ENCODE measurements around the gene SMYD3. TPM values are rescaled to one million over a fixed set of nuclear protein-coding genes. Genes with fewer than 3 reads are reported as not detected.

Gene SMYD3
- total and polyA plus RNA-seq, 10 of the 15 experiments (the other 5 are each of a cell fraction or from before 2014, with no cell fraction given) = 18.3 to 54.0 (median 24.8) TPM

GRCh38 chr1:245893025-245893424 is 614.1 kb downstream of the SMYD3 start:
- BruUV-seq (replicated peaks) = no TSS peak
- Histone ChIP-seq H4K20me1 (ENCODE audit: control insufficient read depth, insufficient read depth) (no peaks in the 10 kb centered on the region), H3K4me2 (ENCODE audit: control insufficient read depth, insufficient read depth) (no peak overlapping the region), H3K79me2 (ENCODE audit: control insufficient read depth, insufficient read depth, low read length) (no peaks in the 10 kb centered on the region), H3K9ac (ENCODE audit: control insufficient read depth, insufficient read depth, low read length) (no peak overlapping the region), H3K27me3 (replicated peaks in 1 of 2; ENCODE audit: control insufficient read depth in 2 of 2, insufficient read depth in 2 of 2, low read length in 1 of 2) (no peaks in the 10 kb centered on the region), H3K27ac (ENCODE audit: control insufficient read depth, insufficient read depth) (no peak overlapping the region), H3K9me3 (replicated peaks; ENCODE audit: control insufficient read depth, insufficient read depth, low read length) (peaks cover 1% of the 10 kb centered on the region; the same call in 1 of the 3 replicates), H3K4me1 (ENCODE audit: control insufficient read depth, insufficient read depth, low read length) (peaks cover 4% of the 10 kb centered on the region; the same call in 1 of the 2 replicates), H2AFZ (ENCODE audit: control insufficient read depth, low read depth, low read length) (no peak overlapping the region), H3K36me3 (ENCODE audit: control insufficient read depth in 2 of 2, insufficient read depth in 2 of 2, low read length in 1 of 2) (no peaks in the 10 kb centered on the region), H3K4me3 (no peak overlapping the region)
- RAD21 ChIA-PET (ENCODE audit: unreplicated experiment) = interaction anchor here (1.0 kb wide), 1 partner anchor 85 kb away, joined by 3 read pairs; no protein-coding TSS in a partner anchor
- TF ChIP-seq IKZF2 (IDR thresholded peaks at IDR 0.05) = no peak
- no peak for TF ChIP-seq ATF2 (IDR thresholded peaks at IDR 0.05; ENCODE audit: low read length)
- TF ChIP-seq E2F4 (IDR thresholded peaks at IDR 0.05; ENCODE audit: low read depth, low read length) = no peak
- TF ChIP-seq GABPA (IDR thresholded peaks at IDR 0.05; ENCODE audit: low read depth) = no peak
- TF ChIP-seq NR2C1 (IDR thresholded peaks at IDR 0.05) = no peak
- no peak for TF ChIP-seq BHLHE40 (IDR thresholded peaks at IDR 0.05; ENCODE audit: borderline replicate concordance in 1 of 2, low read depth in 2 of 2, low read length in 1 of 2)
- no peak for TF ChIP-seq IRF5 (IDR thresholded peaks at IDR 0.05; ENCODE audit: borderline replicate concordance)
- TF ChIP-seq PBX3 (IDR thresholded peaks at IDR 0.05; ENCODE audit: insufficient replicate concordance, low read depth, low read length) = no peak
- TF ChIP-seq REST (IDR thresholded peaks at IDR 0.05; ENCODE audit: low read depth, low read length) = no peak
- no peak for TF ChIP-seq HDAC2 (IDR thresholded peaks at IDR 0.05)
- TF ChIP-seq TBL1XR1 (IDR thresholded peaks at IDR 0.05; ENCODE audit: low read depth, low read length) = no peak
- no peak for TF ChIP-seq ATF3 (IDR thresholded peaks at IDR 0.05; ENCODE audit: borderline replicate concordance, extremely low read depth, low read depth, low read length)
- TF ChIP-seq ESRRA (IDR thresholded peaks at IDR 0.05; ENCODE audit: low read length) = no peak
- no peak for TF ChIP-seq YBX1 (IDR thresholded peaks at IDR 0.05)
- no peak for TF ChIP-seq EED (IDR thresholded peaks at IDR 0.05; ENCODE audit: low read depth)
- TF ChIP-seq HCFC1 (IDR thresholded peaks at IDR 0.05; ENCODE audit: low read length) = no peak
- no peak for DNase-seq (ENCODE audit: low read depth, low spot score)
- ATAC-seq = no peak
- 86% methylated on average over 1 of the region's 1 CpG for WGBS (ENCODE audit: insufficient coverage, insufficient replicate concordance, low lambda C conversion rate, missing lambda C conversion rate)
- in situ Hi-C loops (cut with MboI) = no loop called here
- SMC1A ChIA-PET (ENCODE audit: uncharacterized antibody, unreplicated experiment) = interaction anchor here (1.9 kb wide), 1 partner anchor 10 kb away, joined by 5 read pairs; no protein-coding TSS in a partner anchor
- FAIRE-seq = no peak
- CTCF ChIA-PET = interaction anchor here (0.6 to 1.0 kb wide), 2 partner anchors 11 to 43 kb away, joined by 3 read pairs; no protein-coding TSS in a partner anchor
- POLR2A ChIA-PET = no interaction called here
- intact Hi-C loops (cut with micrococcal nuclease; ENCODE audit: unreplicated experiment) = no loop called here
